GM12864 (cell line): Measurements from ENCODE around the gene DOK4.

Experiments used
- DNase-seq: peaks from one replicate; pipeline ENCODE4 v3.0.0-alpha.2; 2011; ENCODE audit warnings: low read depth
- H3K4me3 ChIP-seq: 2 replicates; pipeline ENCODE4 v1.5.1; 2011; ENCODE audit warnings: mild to moderate bottlenecking, low read depth, low read length, control low read depth
- CTCF ChIP-seq: IDR thresholded peaks from 2 replicates; pipeline ENCODE4 v1.5.1; 2011; ENCODE audit warnings: low read depth, mild to moderate bottlenecking, moderate library complexity, low read length, control low read depth, inconsistent platforms; ENCODE audit errors: missing control alignments

Gene DOK4

GRCh38 chr16:57518520-57518919 is 32.2 kb upstream of the DOK4 start:
- DNase-seq, result no peak
- H3K4me3 ChIP-seq, result no peak overlapping the region
- TF ChIP-seq CTCF, result no peak

GRCh38 chr16:57517397-57518367 is 31.4 kb upstream of the DOK4 start:
- no peak for DNase-seq
- no peak for TF ChIP-seq CTCF
- no peak overlapping the region for H3K4me3 ChIP-seq

GRCh38 chr16:57516773-57517172 is 30.5 kb upstream of the DOK4 start:
- H3K4me3 ChIP-seq, result no peak overlapping the region
- no peak for TF ChIP-seq CTCF
- DNase-seq, result no peak

- no peak for DNase-seq
- TF ChIP-seq CTCF, result no peak
- no peak overlapping the region for H3K4me3 ChIP-seq
Observed at GRCh38 chr16:57516176-57516725, 30.0 kb upstream of the DOK4 start.

- no peak for TF ChIP-seq CTCF
- H3K4me3 ChIP-seq, result no peak overlapping the region
- DNase-seq, result no peak
Observed at GRCh38 chr16:57514791-57515600, 28.7 kb upstream of the DOK4 start.

GRCh38 chr16:57514371-57514770 is 28.1 kb upstream of the DOK4 start:
- no peak for TF ChIP-seq CTCF
- DNase-seq, result no peak
- H3K4me3 ChIP-seq, result no peak overlapping the region
